GM12891 (cell line): Measurements from ENCODE around the gene ARHGEF37.
A peak's percentile ranks its signal among the peaks of the same experiment; 100 is the strongest.

ENCODE experiments used
- DNase-seq: peaks from one replicate; pipeline ENCODE4 v3.0.0; 2011; ENCODE audit warnings: low spot score; ENCODE audit not compliant: insufficient read length
- FAIRE-seq: peaks from 2 replicates; lab custom pipeline; 2011; peaks lifted over from hg19 to GRCh38; lab: Jason Lieb, UNC
- PAX5 ChIP-seq: IDR thresholded peaks from 2 replicates; pipeline ENCODE4 v1.6.1; 2011; ENCODE audit warnings: low read length, moderate library complexity, mild to moderate bottlenecking; ENCODE audit not compliant: insufficient read depth, severe bottlenecking
- POLR2A ChIP-seq: IDR thresholded peaks from 2 replicates; pipeline ENCODE4 v1.6.1; 2011; ENCODE audit warnings: low read depth, low read length, control low read depth
- POLR2AphosphoS5 ChIP-seq: IDR thresholded peaks from 2 replicates; pipeline ENCODE4 v1.6.1; 2011; ENCODE audit warnings: low read depth, low read length, control low read depth
- POU2F2 ChIP-seq: IDR thresholded peaks from 2 replicates; pipeline ENCODE4 v1.6.1; 2011; ENCODE audit warnings: low read depth, mild to moderate bottlenecking, control low read depth, low read length, moderate library complexity
- SPI1 ChIP-seq: IDR thresholded peaks from 2 replicates; pipeline ENCODE4 v1.6.1; 2011; ENCODE audit warnings: low read depth, low read length, control low read depth
- TAF1 ChIP-seq: IDR thresholded peaks from 2 replicates; pipeline ENCODE4 v1.6.1; 2011; ENCODE audit warnings: low read depth, low read length, control low read depth

Gene ARHGEF37

GRCh38 chr5:149563466-149563865 is 17.8 kb upstream of the ARHGEF37 start:
- FAIRE-seq (no peak), DNase-seq (no peak)
- no peak for TF ChIP-seq SPI1
- TF ChIP-seq POLR2AphosphoS5, result no peak
- TF ChIP-seq TAF1, result no peak
- no peak for TF ChIP-seq PAX5

GRCh38 chr5:149564542-149565140 is 16.7 kb upstream of the ARHGEF37 start:
- peak; percentile 96 for FAIRE-seq
- peak; percentile 39 for DNase-seq

GRCh38 chr5:149567226-149567625 is 14.1 kb upstream of the ARHGEF37 start:
- no peak for FAIRE-seq
- no peak for TF ChIP-seq POLR2A
- TF ChIP-seq TAF1, result no peak
- no peak for TF ChIP-seq PAX5

GRCh38 chr5:149572170-149572569 is 9.1 kb upstream of the ARHGEF37 start:
- DNase-seq (no peak), FAIRE-seq (no peak)
- TF ChIP-seq PAX5 (no peak), POLR2AphosphoS5 (no peak)

More at GRCh38 chr5:149567226-149567625, 14.1 kb upstream of the ARHGEF37 start:
- no peak for DNase-seq

- TF ChIP-seq POLR2AphosphoS5 (no peak), TAF1 (no peak), SPI1 (no peak), POLR2A (no peak), PAX5 (no peak), POU2F2 (no peak)
- FAIRE-seq, result no peak
Measured at GRCh38 chr5:149572576-149573231, 8.6 kb upstream of the ARHGEF37 start.

GRCh38 chr5:149575131-149575530 is 6.2 kb upstream of the ARHGEF37 start:
- TF ChIP-seq POLR2AphosphoS5 (no peak), PAX5 (no peak), TAF1 (no peak), POLR2A (no peak), POU2F2 (no peak), SPI1 (no peak)
- FAIRE-seq (no peak), DNase-seq (no peak)

More at GRCh38 chr5:149572576-149573231, 8.6 kb upstream of the ARHGEF37 start:
- DNase-seq, result no peak

GRCh38 chr5:149576021-149576420 is 5.3 kb upstream of the ARHGEF37 start:
- no peak for FAIRE-seq
- DNase-seq, result no peak
- no peak for TF ChIP-seq POU2F2
- no peak for TF ChIP-seq POLR2A
- no peak for TF ChIP-seq POLR2AphosphoS5
- TF ChIP-seq SPI1, result no peak
- TF ChIP-seq TAF1, result no peak
- no peak for TF ChIP-seq PAX5

- TF ChIP-seq POLR2A (no peak), TAF1 (no peak), POU2F2 (no peak), SPI1 (no peak), PAX5 (no peak), POLR2AphosphoS5 (no peak)
- FAIRE-seq (no peak), DNase-seq (no peak)
Measured at GRCh38 chr5:149578896-149579295, 2.4 kb upstream of the ARHGEF37 start.

- DNase-seq, result no peak
- FAIRE-seq, result no peak
- TF ChIP-seq POLR2A (no peak), POLR2AphosphoS5 (no peak), POU2F2 (no peak), SPI1 (no peak), PAX5 (no peak), TAF1 (no peak)
Measured at GRCh38 chr5:149580808-149581191, 498 bp upstream of the ARHGEF37 start.

- no peak for TF ChIP-seq PAX5
- TF ChIP-seq POLR2A, result no peak
- no peak for TF ChIP-seq POU2F2
- TF ChIP-seq SPI1, result no peak
- no peak for TF ChIP-seq TAF1
- TF ChIP-seq POLR2AphosphoS5, result no peak
- DNase-seq, result no peak
- peak; percentile 20 for FAIRE-seq
Measured at GRCh38 chr5:149581931-149582768, 852 bp downstream of the ARHGEF37 start.
